Spinal cord (tissue), 10 donors: Measurements from ENCODE around the gene PTK7. TPM values are rescaled to one million over a fixed set of nuclear protein-coding genes. Genes with fewer than 3 reads are reported as not detected.
"Not testable (repeated sequence)": the region's sequence is repeated elsewhere in the genome, so short reads cannot be mapped to it uniquely, and the experiment has no call there.

ENCODE experiments used
- DNase-seq, 6 donors: peaks; one replicate each; pipeline versions ENCODE4 v3.0.0 to v3.0.0-alpha.2; 2013 to 2015; ENCODE audit warnings: low spot score in 6 of 6, low read depth in 4 of 6
- H3K27ac ChIP-seq: one replicate; pipeline ENCODE4 v1.5.1; 2013; ENCODE audit warnings: low read depth, low read length, control low read depth
- H3K27me3 ChIP-seq: one replicate; pipeline ENCODE4 v1.6.1; 2013; ENCODE audit warnings: low read length; ENCODE audit not compliant: control insufficient read depth, insufficient read depth
- H3K36me3 ChIP-seq: one replicate; pipeline ENCODE4 v1.6.1; 2013; ENCODE audit warnings: low read length; ENCODE audit not compliant: control insufficient read depth, insufficient read depth
- H3K4me1 ChIP-seq: one replicate; pipeline ENCODE4 v1.6.1; 2013; ENCODE audit warnings: low read length; ENCODE audit not compliant: control insufficient read depth, insufficient read depth
- H3K4me3 ChIP-seq: one replicate; pipeline ENCODE4 v1.5.1; 2013; ENCODE audit warnings: low read depth, low read length, control low read depth
- H3K9me3 ChIP-seq: one replicate; pipeline ENCODE4 v1.6.1; 2013; ENCODE audit warnings: low read length; ENCODE audit not compliant: control insufficient read depth, insufficient read depth
- WGBS: methylation state at CpG from one replicate; pipeline ENCODE4 v1.1.5; 2013; ENCODE audit warnings: missing lambda C conversion rate; ENCODE audit not compliant: insufficient coverage; 5-methylcytosine and 5-hydroxymethylcytosine counted together
- polyA plus RNA-seq, 2 donors: library from polyadenylated mRNA; unstranded; fragments of 120-200 nt; gene quantifications; one replicate each; pipeline ENCODE4 v1.2.1, GENCODE V29; 2013; ENCODE audit not compliant: insufficient read length in 2 of 2
- total RNA-seq, 2 donors: library from RNA; depleted of rRNA in 1 of 2; stranded (reverse); fragments of 120-200 nt in 1 of 2; fragments of >200 nt in 1 of 2; gene quantifications; one replicate each; pipeline versions ENCODE4 v1.2.3 to v1.2.4, GENCODE V29; 2013 to 2014
- donor health status: healthy.

PTK7 gene
- total and polyA plus RNA-seq, 4 donors: 43.7 to 126 (median 75.7) TPM

GRCh38 chr6:43081922-43082321 is 5.8 kb downstream of the PTK7 start:
- WGBS: 80% methylated on average over 3 of the region's 9 CpGs
- DNase-seq, H3K9me3 ChIP-seq, H3K27ac ChIP-seq, H3K4me3 ChIP-seq, H3K36me3 ChIP-seq, H3K27me3 ChIP-seq: not testable (repeated sequence)
- H3K4me1 ChIP-seq: peaks cover 34% of the 10 kb centered on the region

GRCh38 chr6:43082806-43083655 is 6.9 kb downstream of the PTK7 start:
- no peaks in the 10 kb centered on the region for H3K36me3 ChIP-seq
- H3K4me3 ChIP-seq: no peak overlapping the region
- no peaks in the 10 kb centered on the region for H3K27me3 ChIP-seq
- H3K9me3 ChIP-seq: no peaks in the 10 kb centered on the region
- H3K27ac ChIP-seq: peak overlapping the region; percentile 42
- peaks cover 23% of the 10 kb centered on the region for H3K4me1 ChIP-seq
- peak in 2 of 6 donors; percentile 70 to 87 for DNase-seq
- 50% methylated on average over 9 of the region's 13 CpGs for WGBS

- Histone ChIP-seq H3K4me3 (no peak overlapping the region), H3K4me1 (peaks cover 36% of the 10 kb centered on the region), H3K36me3 (no peaks in the 10 kb centered on the region), H3K9me3 (no peaks in the 10 kb centered on the region), H3K27me3 (no peaks in the 10 kb centered on the region), H3K27ac (no peak overlapping the region)
- DNase-seq: peak in 1 of 6 donors; percentile 63
- WGBS: 67% methylated on average over 4 of the region's 8 CpGs
Measured at GRCh38 chr6:43086022-43086658, 10.0 kb downstream of the PTK7 start.

- DNase-seq: no peak
- H3K4me1 ChIP-seq: peaks cover 31% of the 10 kb centered on the region
- H3K4me3 ChIP-seq: no peak overlapping the region
- H3K36me3 ChIP-seq: no peaks in the 10 kb centered on the region
- H3K27me3 ChIP-seq: no peaks in the 10 kb centered on the region
- no peak overlapping the region for H3K27ac ChIP-seq
- no peaks in the 10 kb centered on the region for H3K9me3 ChIP-seq
- WGBS: 92% methylated on average over 2 of the region's 4 CpGs
Measured at GRCh38 chr6:43088654-43089056, 12.5 kb downstream of the PTK7 start.

GRCh38 chr6:43089467-43089866 is 13.4 kb downstream of the PTK7 start:
- H3K27ac ChIP-seq: peak overlapping the region; percentile 67

GRCh38 chr6:43089874-43090558 is 13.9 kb downstream of the PTK7 start:
- Histone ChIP-seq H3K4me1 (peaks cover 35% of the 10 kb centered on the region), H3K27ac (peak overlapping the region; percentile 67), H3K4me3 (no peak overlapping the region), H3K9me3 (no peaks in the 10 kb centered on the region), H3K27me3 (no peaks in the 10 kb centered on the region), H3K36me3 (no peaks in the 10 kb centered on the region)
- 33% methylated on average over 6 of the region's 8 CpGs for WGBS
- no peak for DNase-seq

More at GRCh38 chr6:43089467-43089866, 13.4 kb downstream of the PTK7 start:
- Histone ChIP-seq H3K4me1 (peaks cover 35% of the 10 kb centered on the region), H3K4me3 (no peak overlapping the region), H3K27me3 (no peaks in the 10 kb centered on the region), H3K36me3 (no peaks in the 10 kb centered on the region), H3K9me3 (no peaks in the 10 kb centered on the region)
- no CpG with 5 or more reads among the region's 4 CpGs for WGBS
- peak in 1 of 6 donors; percentile 41 for DNase-seq

- Histone ChIP-seq H3K36me3 (no peaks in the 10 kb centered on the region), H3K27me3 (no peaks in the 10 kb centered on the region), H3K4me1 (peaks cover 35% of the 10 kb centered on the region), H3K4me3 (no peak overlapping the region), H3K27ac (peak overlapping the region; percentile 67), H3K9me3 (no peaks in the 10 kb centered on the region)
- no peak for DNase-seq
- WGBS: no CpG with 5 or more reads among the region's 2 CpGs
Measured at GRCh38 chr6:43090559-43090956, 14.4 kb downstream of the PTK7 start.

GRCh38 chr6:43091020-43091419 is 14.9 kb downstream of the PTK7 start:
- Histone ChIP-seq H3K9me3 (no peaks in the 10 kb centered on the region), H3K4me1 (peaks cover 36% of the 10 kb centered on the region), H3K27me3 (no peaks in the 10 kb centered on the region), H3K27ac (peak overlapping the region; percentile 67), H3K36me3 (no peaks in the 10 kb centered on the region), H3K4me3 (no peak overlapping the region)
- 40% methylated on average over 1 of the region's 5 CpGs for WGBS
- no peak for DNase-seq

GRCh38 chr6:43091436-43091991 is 15.4 kb downstream of the PTK7 start:
- no peak for DNase-seq
- H3K27me3 ChIP-seq: no peaks in the 10 kb centered on the region
- H3K4me3 ChIP-seq: no peak overlapping the region
- WGBS: 82% methylated on average over 3 of the region's 10 CpGs
- H3K4me1 ChIP-seq: peaks cover 37% of the 10 kb centered on the region
- no peaks in the 10 kb centered on the region for H3K36me3 ChIP-seq
- H3K27ac ChIP-seq: peak overlapping the region; percentile 67
- no peaks in the 10 kb centered on the region for H3K9me3 ChIP-seq
